K562 (cell line): ENCODE data around the gene SEMA5A. TPM values are rescaled to one million over a fixed set of nuclear protein-coding genes. Genes with fewer than 3 reads are reported as not detected.

Source experiments
- ATAC-seq: fragments of 200-7000 bp; cut with Tn5 transposase; 3 replicates; pipeline ENCODE4 v1.9.1; 2020; ENCODE audit warnings: moderate library complexity
- BruUV-seq: library from RNA; stranded (reverse); fragments of 400-500 nt; replicated peaks from 2 replicates; lab custom pipeline; 2021; lab: Mats Ljungman, UMichigan
- CTCF ChIA-PET: fragments of 300-600 bp; formaldehyde crosslinking; extraction: SDS; loops from one replicate; lab custom pipeline; 2021; ENCODE audit warnings: low intra/inter-chr PET ratio; lab: Yijun Ruan, JAX
- POLR2A ChIA-PET: fragments of 300-600, 350-650 bp; sonication (Branson Sonifier 250); formaldehyde crosslinking; extraction: SDS; loops from one replicate; lab custom pipeline; 2021; ENCODE audit warnings: antibody characterized with exemption, inconsistent platforms; lab: Yijun Ruan, JAX
- DNase-seq, 4 experiments: peaks; one replicate each; pipeline versions ENCODE4 v3.0.0 to v3.0.0-alpha.2; 2011 to 2018; ENCODE audit warnings: low spot score in 3 of 4, mixed read lengths in 3 of 4; ENCODE audit errors: extremely low read depth in 1 of 4
- FAIRE-seq: peaks from 2 replicates; lab custom pipeline; 2011; peaks lifted over from hg19 to GRCh38; lab: Jason Lieb, UNC
- H2AFZ ChIP-seq: 2 replicates; pipeline ENCODE4 v1.6.0; 2011; ENCODE audit warnings: low read depth, low read length, control low read depth, inconsistent platforms
- H3K27ac ChIP-seq: fragments of 200-600 bp; 3 replicates; pipeline ENCODE4 v1.8.0; 2011; ENCODE audit warnings: low read depth, mild to moderate bottlenecking, control low read depth, inconsistent platforms, low read length, moderate library complexity, mixed read lengths; ENCODE audit errors: extremely low read depth
- H3K27me3 ChIP-seq, 2 experiments: fragments of 300-600 bp in 1 of 2; 2 replicates in 1 of 2; 3 replicates in 1 of 2; pipeline versions ENCODE4 v1.6.0 to v1.8.0; 2011; ENCODE audit warnings: inconsistent platforms in 2 of 2, low read length in 2 of 2, mild to moderate bottlenecking in 1 of 2, mixed read lengths in 1 of 2, moderate library complexity in 1 of 2; ENCODE audit not compliant: control insufficient read depth in 2 of 2, insufficient read depth in 2 of 2
- H3K36me3 ChIP-seq: fragments of 300-600 bp; 3 replicates; pipeline ENCODE4 v1.8.0; 2011; ENCODE audit warnings: mild to moderate bottlenecking, low read length, inconsistent platforms; ENCODE audit not compliant: control insufficient read depth, insufficient read depth
- H3K4me1 ChIP-seq, 2 experiments: fragments of 200-600 bp in 1 of 2; replicated peaks in 1 of 2; 2 replicates in 1 of 2; 3 replicates in 1 of 2; pipeline versions ENCODE4 v1.5.1 to v1.8.0; 2011; ENCODE audit warnings: inconsistent platforms in 2 of 2, low read length in 2 of 2, mild to moderate bottlenecking in 1 of 2, mixed read lengths in 1 of 2, moderate library complexity in 1 of 2; ENCODE audit not compliant: control insufficient read depth in 2 of 2, insufficient read depth in 2 of 2
- H3K4me2 ChIP-seq: 2 replicates; pipeline ENCODE4 v1.6.1; 2011; ENCODE audit warnings: low read length, control low read depth, inconsistent platforms, mixed read lengths; ENCODE audit not compliant: insufficient read depth
- H3K4me3 ChIP-seq: fragments of 200-600 bp; sonication (generic), shearing (Covaris generic); 2 replicates; pipeline ENCODE4 v1.5.1; 2016; ENCODE audit warnings: control low read depth, inconsistent platforms
- H3K79me2 ChIP-seq: fragments of 200-600 bp; 3 replicates; pipeline ENCODE4 v1.8.0; 2011; ENCODE audit warnings: low read length, inconsistent platforms; ENCODE audit not compliant: control insufficient read depth, insufficient read depth
- H3K9ac ChIP-seq, 2 experiments: 2 replicates each; pipeline versions ENCODE4 v1.6.0 to v1.6.1; 2011; ENCODE audit warnings: low read depth in 2 of 2, low read length in 2 of 2, control low read depth in 1 of 2, inconsistent platforms in 1 of 2, mild to moderate bottlenecking in 1 of 2, mixed read lengths in 1 of 2; ENCODE audit not compliant: insufficient read depth in 1 of 2
- H3K9me1 ChIP-seq: one replicate; pipeline ENCODE4 v1.6.0; 2011; ENCODE audit warnings: inconsistent platforms, mild to moderate bottlenecking, low read length, moderate library complexity; ENCODE audit not compliant: control insufficient read depth, insufficient read depth
- H3K9me3 ChIP-seq: replicated peaks from 2 replicates; pipeline ENCODE4 v1.5.1; 2011; ENCODE audit warnings: low read depth, low read length, inconsistent platforms; ENCODE audit not compliant: control insufficient read depth, insufficient read depth
- H4K20me1 ChIP-seq: replicated peaks from 2 replicates; pipeline ENCODE4 v1.6.1; 2011; ENCODE audit warnings: low read length, inconsistent platforms, mixed read lengths; ENCODE audit not compliant: control insufficient read depth, insufficient read depth
- C11orf30 ChIP-seq: fragments of 450-650 bp; IDR thresholded peaks from 2 replicates; pipeline ENCODE4 v1.6.1; 2016; ENCODE audit warnings: low read depth, mild to moderate bottlenecking
- EWSR1 ChIP-seq: fragments of 450-650 bp; IDR thresholded peaks from 2 replicates; pipeline ENCODE4 v1.6.1; 2018; ENCODE audit warnings: borderline replicate concordance, mild to moderate bottlenecking, low read depth, moderate library complexity; ENCODE audit not compliant: partially characterized antibody
- FOXK1 ChIP-seq: sonication (generic); formaldehyde crosslinking; IDR thresholded peaks from 2 replicates; pipeline ENCODE4 v1.8.0; 2022; ENCODE audit warnings: missing genetic modification reagents, mild to moderate bottlenecking, borderline replicate concordance
- MAFF ChIP-seq: IDR thresholded peaks from 2 replicates; pipeline ENCODE4 v1.6.1; 2012; ENCODE audit warnings: low read length, improper control_type of control experiment
- MAFG ChIP-seq: fragments of 450-650 bp; conservative IDR thresholded peaks from 2 replicates; pipeline ENCODE4 v1.6.1; 2016; ENCODE audit warnings: missing genetic modification characterization, missing compliant biosample characterization
- MAFK ChIP-seq: IDR thresholded peaks from 2 replicates; pipeline ENCODE4 v1.6.1; 2011; ENCODE audit warnings: low read length, improper control_type of control experiment
- RBBP5 ChIP-seq: fragments of 200-600 bp; sonication (generic); IDR thresholded peaks from 2 replicates; pipeline ENCODE4 v1.6.1; 2012; ENCODE audit warnings: borderline replicate concordance, mild to moderate bottlenecking, low read length, control low read depth, inconsistent platforms; ENCODE audit not compliant: insufficient read depth, poor library complexity, severe bottlenecking
- SP2 ChIP-seq: IDR thresholded peaks from 2 replicates; pipeline ENCODE4 v1.6.1; 2011; ENCODE audit warnings: mild to moderate bottlenecking, low read depth, low read length, moderate library complexity; ENCODE audit not compliant: poor library complexity, severe bottlenecking; ENCODE audit errors: extremely low read depth
- SREBF2 ChIP-seq: sonication (generic); formaldehyde crosslinking; IDR thresholded peaks from 2 replicates; pipeline ENCODE4 v1.4.0; 2020; ENCODE audit warnings: mild to moderate bottlenecking, missing genetic modification reagents
- TFAM ChIP-seq: fragments of 250-450 bp; sonication (Bioruptor Pico); conservative IDR thresholded peaks from 2 replicates; pipeline ENCODE4 v1.5.0; 2021; ENCODE audit warnings: mild to moderate bottlenecking, moderate library complexity
- ZBTB43 ChIP-seq: sonication (generic); formaldehyde crosslinking; IDR thresholded peaks from 2 replicates; pipeline ENCODE4 v1.8.0; 2023; ENCODE audit warnings: mild to moderate bottlenecking, missing genetic modification reagents
- ZNF253 ChIP-seq: fragments of 250-450 bp; sonication (Bioruptor Pico); conservative IDR thresholded peaks from 2 replicates; pipeline ENCODE4 v1.6.1; 2021; ENCODE audit warnings: mild to moderate bottlenecking
- ZNF316 ChIP-seq: fragments of 450-650 bp; IDR thresholded peaks from 2 replicates; pipeline ENCODE4 v1.6.1; 2016
- ZNF668 ChIP-seq: fragments of 250-450 bp; sonication (Bioruptor Pico); IDR thresholded peaks from 2 replicates; pipeline ENCODE4 v1.8.0; 2022; ENCODE audit warnings: mild to moderate bottlenecking, inconsistent platforms
- ZNF79 ChIP-seq: fragments of 250-450 bp; sonication (Bioruptor Pico); IDR thresholded peaks from 2 replicates; pipeline ENCODE4 v1.4.0; 2020; ENCODE audit warnings: low read depth, mild to moderate bottlenecking, moderate library complexity
- WGBS: fragments of 100-300 bp; shearing (Covaris generic); methylation state at CpG from one replicate; pipeline ENCODE4 v1.1.6; 2016; ENCODE audit warnings: low coverage, mixed read lengths; ENCODE audit not compliant: insufficient coverage; ENCODE audit errors: missing lambda C conversion rate; 5-methylcytosine and 5-hydroxymethylcytosine counted together
- in situ Hi-C: fragments of 300-500 bp; cut with MboI; formaldehyde crosslinking; loops from 4 replicates; pipeline ENCODE4 v1.15.0; 2018; ENCODE audit warnings: inconsistent platforms, mixed read lengths
- intact Hi-C: fragments of 100-400 bp; cut with micrococcal nuclease; formaldehyde crosslinking; loops from 2 replicates; pipeline ENCODE4 v1.14.2; 2022
- polyA plus RNA-seq, 8 experiments: library from polyadenylated mRNA; depleted of rRNA in 4 of 8; stranded (reverse) in 5 of 8; unstranded in 3 of 8; fragments of >200 nt; fragmentation: Nextera tagmentation in 2 of 8; fragmentation: Illumina TruSeq in 1 of 8; extraction: Ambion mirVana in 2 of 8; extraction: Trizol in 1 of 8; gene quantifications; 2 replicates each; pipeline versions ENCODE4 v1.2.1 to v1.2.3, GENCODE V29; 2011 to 2014; ENCODE audit warnings: inconsistent platforms in 1 of 8, missing spikeins in 1 of 8
- total RNA-seq, 7 experiments: library from RNA; depleted of rRNA in 6 of 7; stranded (reverse); fragments of >200 nt in 6 of 7; fragmentation: Illumina TruSeq in 2 of 7; extraction: Trizol in 2 of 7; gene quantifications; 2 replicates each; pipeline versions ENCODE4 v1.2.1 to v1.2.3, GENCODE V29; 2011 to 2021; ENCODE audit warnings: low replicate concordance in 1 of 7
- TF ChIP-seq, protein P1 (sequence below): fragments of 450-650 bp; formaldehyde crosslinking; IDR thresholded peaks from 2 replicates; pipeline ENCODE4 v1.4.0; 2022; ENCODE audit warnings: missing genetic modification characterization

SEMA5A gene
- total and polyA plus RNA-seq, 9 of the 15 experiments (the other 6 are each of a cell fraction or from before 2014, with no cell fraction given) = 0.02 TPM; not detected in 8

- H3K79me2 ChIP-seq = no peaks in the 10 kb centered on the region
- no peaks in the 10 kb centered on the region for H3K4me1 ChIP-seq
- ChIA-PET POLR2A (no interaction called here), CTCF (no interaction called here)
- ATAC-seq = no peak
- no peaks in the 10 kb centered on the region for H3K9me1 ChIP-seq
- H3K9ac ChIP-seq = no peak overlapping the region
- H3K27me3 ChIP-seq = no peaks in the 10 kb centered on the region
- no peak for FAIRE-seq
- no peaks in the 10 kb centered on the region for H3K36me3 ChIP-seq
- no peak overlapping the region for H3K4me2 ChIP-seq
- DNase-seq = no peak
- H3K4me3 ChIP-seq = no peak overlapping the region
- no peaks in the 10 kb centered on the region for H4K20me1 ChIP-seq
- 0% methylated on average over 1 of the region's 1 CpG for WGBS
- in situ Hi-C loops = no loop called here
- intact Hi-C loops = no loop called here
- no peak overlapping the region for H2AFZ ChIP-seq
- H3K27ac ChIP-seq = no peak overlapping the region
- TF ChIP-seq MAFK (peak; percentile 98), ZNF316 (peak; percentile 91), C11orf30 (peak; percentile 83), FOXK1 (CRISPR knock-in tag) (no peak), MAFG (tag) (peak; percentile 93), TFAM (CRISPR knock-in tag) (no peak), MAFF (peak; percentile 96)
- no TSS peak for BruUV-seq
- 0 out of 2 replicates have a peak, but pooled peaks cover 2% of the 10 kb centered on the region for H3K9me3 ChIP-seq
These were observed 359.8 kb downstream of the SEMA5A start for GRCh38 chr5:9186069-9186468.

- Histone ChIP-seq H3K79me2 (no peaks in the 10 kb centered on the region), H3K9me3 (0 out of 2 replicates have a peak, but pooled peaks cover 2% of the 10 kb centered on the region), H3K9ac (no peak overlapping the region), H2AFZ (no peak overlapping the region), H3K4me3 (no peak overlapping the region), H3K27me3 (no peaks in the 10 kb centered on the region), H3K9me1 (no peaks in the 10 kb centered on the region), H3K4me1 (no peaks in the 10 kb centered on the region), H3K4me2 (no peak overlapping the region), H3K36me3 (no peaks in the 10 kb centered on the region), H3K27ac (no peak overlapping the region), H4K20me1 (no peaks in the 10 kb centered on the region)
- FAIRE-seq = peak; percentile 42
- in situ Hi-C loops (no loop called here), intact Hi-C loops (no loop called here)
- TF ChIP-seq ZBTB43 (CRISPR knock-in tag) (no peak), SP2 (no peak), ZNF79 (no peak), ZNF668 (CRISPR knock-in tag) (no peak), ZNF253 (CRISPR knock-in tag) (no peak), EWSR1 (no peak), RBBP5 (no peak), SREBF2 (CRISPR knock-in tag) (no peak)
- TF ChIP-seq, protein P1, sequence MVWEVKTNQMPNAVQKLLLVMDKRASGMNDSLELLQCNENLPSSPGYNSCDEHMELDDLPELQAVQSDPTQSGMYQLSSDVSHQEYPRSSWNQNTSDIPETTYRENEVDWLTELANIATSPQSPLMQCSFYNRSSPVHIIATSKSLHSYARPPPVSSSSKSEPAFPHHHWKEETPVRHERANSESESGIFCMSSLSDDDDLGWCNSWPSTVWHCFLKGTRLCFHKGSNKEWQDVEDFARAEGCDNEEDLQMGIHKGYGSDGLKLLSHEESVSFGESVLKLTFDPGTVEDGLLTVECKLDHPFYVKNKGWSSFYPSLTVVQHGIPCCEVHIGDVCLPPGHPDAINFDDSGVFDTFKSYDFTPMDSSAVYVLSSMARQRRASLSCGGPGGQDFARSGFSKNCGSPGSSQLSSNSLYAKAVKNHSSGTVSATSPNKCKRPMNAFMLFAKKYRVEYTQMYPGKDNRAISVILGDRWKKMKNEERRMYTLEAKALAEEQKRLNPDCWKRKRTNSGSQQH (CRISPR knock-in tag) = no peak
- ChIA-PET POLR2A (no interaction called here), CTCF (no interaction called here)
- no TSS peak for BruUV-seq
- no peak for ATAC-seq
- DNase-seq = no peak
These were observed 361.9 kb downstream of the SEMA5A start for GRCh38 chr5:9183992-9184391.
